ENCODE data around the gene COLEC11. TPM values are rescaled to one million over a fixed set of nuclear protein-coding genes. Genes with fewer than 3 reads are reported as not detected.

COLEC11 gene
- total RNA-seq, 1 experiment from 2014 or later: 1.3 TPM

- TF ChIP-seq NR2C2 (CRISPR knock-in tag; IDR thresholded peaks at IDR 0.05) (no peak), NFE2L1 (CRISPR knock-in tag; IDR thresholded peaks at IDR 0.05) (no peak), JAZF1 (CRISPR knock-in tag; IDR thresholded peaks at IDR 0.05) (no peak)
Observed at GRCh38 chr2:3641841-3642421, 47.0 kb downstream of the COLEC11 start (continued).

- H3K27me3 Mint-ChIP-seq (ENCODE audit: low read depth): no peaks in the 10 kb centered on the region
- ChIA-PET POLR2A (no interaction called here), CTCF (interaction anchor here (0.9 to 2.4 kb wide), 3 partner anchors 9 to 18 kb away, joined by 3 to 14 read pairs (median 5); no protein-coding TSS in a partner anchor)
- no peak overlapping the region for H3K4me3 Mint-ChIP-seq
- TF ChIP-seq PRDM15 (CRISPR knock-in tag; IDR thresholded peaks at IDR 0.05) (no peak), ZNF138 (CRISPR knock-in tag; conservative IDR thresholded peaks at IDR 0.05) (no peak), MXD4 (CRISPR knock-in tag; IDR thresholded peaks at IDR 0.05; ENCODE audit: borderline replicate concordance) (no peak), FOXP1 (CRISPR knock-in tag; IDR thresholded peaks at IDR 0.05; ENCODE audit: borderline replicate concordance) (no peak), NFATC4 (CRISPR knock-in tag; IDR thresholded peaks at IDR 0.05) (no peak), E2F1 (CRISPR knock-in tag; IDR thresholded peaks at IDR 0.05) (no peak), NFYB (CRISPR knock-in tag; conservative IDR thresholded peaks at IDR 0.05; ENCODE audit: low read depth) (no peak), ATF3 (CRISPR knock-in tag; conservative IDR thresholded peaks at IDR 0.05) (no peak), ZBTB21 (CRISPR knock-in tag; IDR thresholded peaks at IDR 0.05; ENCODE audit: borderline replicate concordance) (no peak), GRHL2 (CRISPR knock-in tag; IDR thresholded peaks at IDR 0.05; ENCODE audit: insufficient replicate concordance, severe bottlenecking) (no peak), ZSCAN18 (CRISPR knock-in tag; IDR thresholded peaks at IDR 0.05) (no peak), STAT6 (CRISPR knock-in tag; conservative IDR thresholded peaks at IDR 0.05; ENCODE audit: low read depth) (no peak), PREB (CRISPR knock-in tag; IDR thresholded peaks at IDR 0.05; ENCODE audit: borderline replicate concordance) (no peak)
- H3K4me1 Mint-ChIP-seq: no peaks in the 10 kb centered on the region
- DNase-seq (ENCODE audit: low spot score): no peak
- ATAC-seq: no peak
- no peaks in the 10 kb centered on the region for H3K36me3 Mint-ChIP-seq
- H3K27ac Mint-ChIP-seq: no peak overlapping the region
- H3K9me3 Mint-ChIP-seq: no peaks in the 10 kb centered on the region
Observed at GRCh38 chr2:3642521-3643215, 47.8 kb downstream of the COLEC11 start.
